Nephron (organoid): Measurements from ENCODE around the gene CDYL.
A peak's percentile ranks its signal among the peaks of the same experiment; 100 is the strongest.

ENCODE experiments used
- H3K27ac Mint-ChIP-seq, 3 experiments: 2 replicates each; pipeline ENCODE4 v1.8.0; 2020; ENCODE audit warnings: mixed read lengths in 3 of 3, mild to moderate bottlenecking in 2 of 3, moderate library complexity in 1 of 3
- H3K27me3 Mint-ChIP-seq: 2 replicates; pipeline ENCODE4 v1.8.0; 2021; ENCODE audit warnings: low read depth, mild to moderate bottlenecking, moderate library complexity, mixed read lengths
- H3K36me3 Mint-ChIP-seq: 2 replicates; pipeline ENCODE4 v1.8.0; 2020; ENCODE audit warnings: low read depth, mixed read lengths
- H3K4me1 Mint-ChIP-seq: 2 replicates; pipeline ENCODE4 v1.8.0; 2020; ENCODE audit warnings: mixed read lengths
- H3K4me3 Mint-ChIP-seq, 3 experiments: 2 replicates each; pipeline ENCODE4 v1.8.0; 2020; ENCODE audit warnings: mild to moderate bottlenecking in 3 of 3, mixed read lengths in 3 of 3, moderate library complexity in 2 of 3
- H3K9me3 Mint-ChIP-seq: 2 replicates; pipeline ENCODE4 v1.8.0; 2020; ENCODE audit warnings: mixed read lengths
- TF ChIP-seq, protein P1 (sequence below), 3 experiments: fragments of 200-600 bp; sonication (generic); IDR thresholded peaks; one replicate each; pipeline ENCODE4 v1.5.0; 2021; ENCODE audit warnings: antibody characterized with exemption in 3 of 3; ENCODE audit not compliant: unreplicated experiment in 3 of 3

CDYL gene

DNA sequence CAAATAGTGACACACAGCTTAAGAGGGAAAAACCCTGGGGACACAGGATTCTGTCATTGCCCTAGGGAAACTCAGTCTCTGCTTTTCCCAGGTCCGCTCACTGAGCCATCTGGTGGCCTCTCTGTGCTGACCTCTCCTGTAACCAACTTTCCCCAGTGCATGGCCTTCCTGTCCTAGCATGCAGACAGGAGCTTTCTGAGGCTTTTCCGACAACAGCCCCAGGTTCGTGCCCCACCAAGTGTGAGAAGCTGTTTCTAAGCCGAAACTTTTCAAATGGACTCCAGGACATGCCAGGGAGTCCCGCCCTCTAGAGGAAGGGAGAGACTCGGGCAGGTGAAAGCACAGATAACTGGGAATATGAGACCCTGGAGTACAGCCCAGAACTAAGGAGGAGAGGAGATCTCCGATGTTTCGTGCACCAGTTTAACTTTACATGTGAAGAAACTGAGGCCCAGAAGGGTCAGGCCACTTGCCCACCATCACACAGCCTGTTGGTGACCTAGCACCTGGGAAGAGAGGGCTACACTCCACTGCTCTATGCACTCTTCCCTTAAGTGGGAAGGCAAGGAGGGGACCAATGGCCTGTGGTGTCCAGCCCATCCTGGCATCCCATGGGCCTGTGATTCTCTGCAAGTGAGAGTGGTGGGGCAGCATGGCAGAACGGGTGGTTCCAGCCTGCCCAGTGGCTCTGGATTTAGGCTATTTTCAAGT lies 181.5 kb downstream of the CDYL start:
- TF ChIP-seq, protein P1, sequence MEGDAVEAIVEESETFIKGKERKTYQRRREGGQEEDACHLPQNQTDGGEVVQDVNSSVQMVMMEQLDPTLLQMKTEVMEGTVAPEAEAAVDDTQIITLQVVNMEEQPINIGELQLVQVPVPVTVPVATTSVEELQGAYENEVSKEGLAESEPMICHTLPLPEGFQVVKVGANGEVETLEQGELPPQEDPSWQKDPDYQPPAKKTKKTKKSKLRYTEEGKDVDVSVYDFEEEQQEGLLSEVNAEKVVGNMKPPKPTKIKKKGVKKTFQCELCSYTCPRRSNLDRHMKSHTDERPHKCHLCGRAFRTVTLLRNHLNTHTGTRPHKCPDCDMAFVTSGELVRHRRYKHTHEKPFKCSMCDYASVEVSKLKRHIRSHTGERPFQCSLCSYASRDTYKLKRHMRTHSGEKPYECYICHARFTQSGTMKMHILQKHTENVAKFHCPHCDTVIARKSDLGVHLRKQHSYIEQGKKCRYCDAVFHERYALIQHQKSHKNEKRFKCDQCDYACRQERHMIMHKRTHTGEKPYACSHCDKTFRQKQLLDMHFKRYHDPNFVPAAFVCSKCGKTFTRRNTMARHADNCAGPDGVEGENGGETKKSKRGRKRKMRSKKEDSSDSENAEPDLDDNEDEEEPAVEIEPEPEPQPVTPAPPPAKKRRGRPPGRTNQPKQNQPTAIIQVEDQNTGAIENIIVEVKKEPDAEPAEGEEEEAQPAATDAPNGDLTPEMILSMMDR (IDR thresholded peaks at IDR 0.05; ENCODE audit: unreplicated experiment in 3 of 3) = peak in 1 of 3 experiments; percentile 5
- peaks cover 2% of the 10 kb centered on the region for H3K9me3 Mint-ChIP-seq
- no peaks in the 10 kb centered on the region for H3K4me1 Mint-ChIP-seq
- no peak overlapping the region for H3K27ac Mint-ChIP-seq
- no peaks in the 10 kb centered on the region for H3K27me3 Mint-ChIP-seq
- H3K4me3 Mint-ChIP-seq = no peak overlapping the region
- H3K36me3 Mint-ChIP-seq = peaks cover 35% of the 10 kb centered on the region

DNA sequence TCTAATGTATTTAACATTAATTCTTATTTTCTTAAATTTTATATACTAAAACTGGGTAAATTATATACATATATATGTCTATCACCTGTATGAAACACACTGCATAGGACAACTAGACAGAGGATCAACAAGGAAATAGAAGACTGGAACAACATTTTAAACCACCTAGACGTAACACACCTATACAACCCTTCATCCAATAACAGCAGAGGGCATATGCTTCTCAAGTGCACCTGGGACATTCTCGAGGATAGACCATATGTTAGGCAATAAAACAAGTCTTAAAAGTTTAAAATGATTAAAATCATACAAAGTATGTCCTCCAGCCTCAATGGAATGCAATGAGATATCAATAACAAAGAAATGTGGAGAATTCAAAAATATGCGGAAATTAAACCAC lies 182.4 kb downstream of the CDYL start:
- H3K27ac Mint-ChIP-seq = no peak overlapping the region
- H3K4me3 Mint-ChIP-seq = no peak overlapping the region
- TF ChIP-seq, protein P1 (IDR thresholded peaks at IDR 0.05; ENCODE audit: unreplicated experiment in 3 of 3) = no peak
- no peaks in the 10 kb centered on the region for H3K4me1 Mint-ChIP-seq
- no peaks in the 10 kb centered on the region for H3K27me3 Mint-ChIP-seq
- peaks cover 2% of the 10 kb centered on the region for H3K9me3 Mint-ChIP-seq
- H3K36me3 Mint-ChIP-seq = peaks cover 28% of the 10 kb centered on the region

DNA sequence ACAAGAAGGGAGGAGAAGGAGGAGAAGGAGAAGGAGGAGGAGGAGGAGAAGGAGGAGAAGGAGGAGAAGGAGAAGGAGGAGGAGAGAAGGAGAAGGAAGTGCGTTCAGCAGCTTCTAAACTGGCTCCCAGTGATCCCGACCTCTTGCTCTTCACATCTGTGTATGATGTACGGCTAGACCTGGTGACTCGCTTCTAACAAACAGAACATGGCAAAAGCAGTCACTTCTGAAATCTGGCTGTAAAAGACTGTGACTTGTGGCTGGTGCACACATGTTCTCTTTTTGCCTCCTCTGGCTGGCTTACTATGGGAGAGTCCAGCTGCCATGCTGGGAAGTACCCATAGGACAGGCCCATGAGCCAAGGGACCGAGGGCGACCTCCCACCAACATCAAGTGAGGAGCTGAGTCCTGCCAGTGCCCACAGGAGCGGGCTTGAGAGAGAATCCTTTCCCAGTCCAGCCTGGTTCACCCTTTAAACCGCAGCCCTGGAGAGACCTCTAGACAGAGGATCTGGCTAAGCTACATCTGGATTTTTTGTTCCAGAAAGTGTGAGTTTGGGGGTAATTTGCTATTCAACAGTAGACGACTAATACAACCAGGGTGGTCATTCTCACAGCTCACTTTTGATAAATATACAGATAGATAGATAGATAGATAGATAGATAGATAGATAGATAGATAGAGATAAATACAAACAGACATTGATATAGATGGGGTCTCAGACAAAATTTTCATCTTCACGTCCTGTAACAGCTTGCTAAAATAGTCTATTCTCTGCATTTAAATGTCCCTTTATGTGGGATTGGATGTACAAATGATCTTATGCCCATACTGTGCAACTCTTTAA lies 185.3 kb downstream of the CDYL start:
- Mint-ChIP-seq H3K27me3 (no peaks in the 10 kb centered on the region), H3K36me3 (peaks cover 6% of the 10 kb centered on the region), H3K4me1 (no peaks in the 10 kb centered on the region), H3K27ac (peak overlapping the region in 1 of 3 experiments; percentile 36), H3K4me3 (no peak overlapping the region), H3K9me3 (peaks cover 2% of the 10 kb centered on the region)
- TF ChIP-seq, protein P1 (IDR thresholded peaks at IDR 0.05; ENCODE audit: unreplicated experiment in 3 of 3) = no peak

DNA sequence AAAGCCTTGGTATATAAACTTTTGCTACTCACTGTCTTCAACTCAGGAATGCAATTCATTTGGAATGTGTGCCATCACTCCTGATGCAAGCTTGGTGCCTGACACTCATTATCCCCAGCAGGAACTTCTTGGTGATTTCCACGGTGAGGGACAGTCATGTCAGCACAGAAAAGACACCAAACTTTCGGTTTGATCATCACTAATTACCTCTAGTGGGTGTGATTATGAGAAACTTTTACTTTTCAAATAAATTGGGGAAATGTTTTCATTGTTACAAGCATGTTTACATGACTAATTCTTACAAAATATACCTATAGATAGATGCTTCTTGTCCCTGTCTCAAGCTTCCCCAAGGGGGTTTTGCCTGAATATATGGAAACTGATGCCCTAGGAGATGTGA lies 186.7 kb downstream of the CDYL start:
- Mint-ChIP-seq H3K4me3 (no peak overlapping the region), H3K4me1 (no peaks in the 10 kb centered on the region), H3K9me3 (peaks cover 2% of the 10 kb centered on the region), H3K27ac (no peak overlapping the region), H3K36me3 (no peaks in the 10 kb centered on the region), H3K27me3 (no peaks in the 10 kb centered on the region)
- TF ChIP-seq, protein P1 (IDR thresholded peaks at IDR 0.05; ENCODE audit: unreplicated experiment in 3 of 3) = no peak

DNA sequence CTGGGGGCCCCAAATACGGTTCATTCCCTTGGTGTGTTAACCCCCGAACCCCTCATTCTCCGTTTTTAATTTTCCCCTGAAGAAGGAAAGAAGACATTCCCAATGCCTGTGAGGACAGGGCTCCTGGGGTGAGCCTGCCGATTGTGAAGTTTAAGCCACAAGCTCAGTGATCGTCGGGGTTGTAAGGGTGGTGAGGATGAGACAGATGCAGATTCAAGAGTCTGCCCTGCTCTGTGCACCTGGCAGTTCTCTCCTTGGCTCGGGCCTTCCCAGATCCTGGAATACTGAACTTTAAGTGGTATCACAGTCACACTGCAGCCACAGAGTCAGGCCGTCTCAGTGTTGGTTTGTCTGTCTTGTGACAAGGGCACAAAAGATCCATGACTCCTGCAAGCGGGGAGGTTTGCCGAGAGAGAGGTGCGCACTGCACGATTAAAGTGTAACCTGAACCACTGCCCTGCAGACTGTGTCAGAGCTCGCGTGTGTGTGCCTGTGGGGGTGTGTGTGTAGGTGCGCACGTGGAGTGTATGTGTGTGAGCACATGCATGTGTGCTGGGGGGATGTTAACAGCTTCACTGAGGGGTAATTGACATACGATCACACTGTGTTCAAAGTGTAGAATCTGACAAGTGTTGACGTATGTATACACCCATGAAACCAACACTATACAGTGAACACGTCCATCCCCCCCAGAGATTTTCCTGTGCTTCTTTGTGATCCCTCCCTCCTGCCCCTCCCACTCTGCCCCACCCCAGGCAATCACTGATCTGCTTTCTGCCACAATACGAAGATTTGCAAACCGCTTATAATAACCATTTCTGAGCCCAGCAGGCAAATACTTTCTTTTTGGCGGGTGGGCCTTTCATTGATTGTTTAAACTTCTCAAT lies 188.7 kb downstream of the CDYL start:
- TF ChIP-seq, protein P1 (IDR thresholded peaks at IDR 0.05; ENCODE audit: unreplicated experiment in 3 of 3) = no peak
- Mint-ChIP-seq H3K27me3 (no peaks in the 10 kb centered on the region), H3K9me3 (peaks cover 2% of the 10 kb centered on the region), H3K27ac (peak overlapping the region in 1 of 3 experiments; percentile 2), H3K4me1 (no peaks in the 10 kb centered on the region), H3K4me3 (no peak overlapping the region), H3K36me3 (no peaks in the 10 kb centered on the region)
